ENCODE data around the gene SHC4.

Gene SHC4

GRCh38 chr15:48962662-48963523 lies 826 bp downstream of the SHC4 start:
- no peak for DNase-seq (ENCODE audit: low spot score)
- TF ChIP-seq, protein P1, sequence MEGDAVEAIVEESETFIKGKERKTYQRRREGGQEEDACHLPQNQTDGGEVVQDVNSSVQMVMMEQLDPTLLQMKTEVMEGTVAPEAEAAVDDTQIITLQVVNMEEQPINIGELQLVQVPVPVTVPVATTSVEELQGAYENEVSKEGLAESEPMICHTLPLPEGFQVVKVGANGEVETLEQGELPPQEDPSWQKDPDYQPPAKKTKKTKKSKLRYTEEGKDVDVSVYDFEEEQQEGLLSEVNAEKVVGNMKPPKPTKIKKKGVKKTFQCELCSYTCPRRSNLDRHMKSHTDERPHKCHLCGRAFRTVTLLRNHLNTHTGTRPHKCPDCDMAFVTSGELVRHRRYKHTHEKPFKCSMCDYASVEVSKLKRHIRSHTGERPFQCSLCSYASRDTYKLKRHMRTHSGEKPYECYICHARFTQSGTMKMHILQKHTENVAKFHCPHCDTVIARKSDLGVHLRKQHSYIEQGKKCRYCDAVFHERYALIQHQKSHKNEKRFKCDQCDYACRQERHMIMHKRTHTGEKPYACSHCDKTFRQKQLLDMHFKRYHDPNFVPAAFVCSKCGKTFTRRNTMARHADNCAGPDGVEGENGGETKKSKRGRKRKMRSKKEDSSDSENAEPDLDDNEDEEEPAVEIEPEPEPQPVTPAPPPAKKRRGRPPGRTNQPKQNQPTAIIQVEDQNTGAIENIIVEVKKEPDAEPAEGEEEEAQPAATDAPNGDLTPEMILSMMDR (IDR thresholded peaks at IDR 0.05; ENCODE audit: extremely low read depth, insufficient read depth, missing control alignments), result no peak
- in situ Hi-C loops (cut with MboI; ENCODE audit: low pct_unique_long_range_greater_than_20kb, low sequenced_read_pairs, unreplicated experiment), result no loop called here

GRCh38 chr15:48955967-48956366 lies 7.8 kb downstream of the SHC4 start:
- no peak for DNase-seq (ENCODE audit: low spot score)
- in situ Hi-C loops (cut with MboI; ENCODE audit: low pct_unique_long_range_greater_than_20kb, low sequenced_read_pairs, unreplicated experiment), result no loop called here
- TF ChIP-seq, protein P1 (IDR thresholded peaks at IDR 0.05; ENCODE audit: extremely low read depth, insufficient read depth, missing control alignments), result no peak

- in situ Hi-C loops (cut with MboI; ENCODE audit: low pct_unique_long_range_greater_than_20kb, low sequenced_read_pairs, unreplicated experiment), result no loop called here
- TF ChIP-seq, protein P1 (IDR thresholded peaks at IDR 0.05; ENCODE audit: extremely low read depth, insufficient read depth, missing control alignments), result no peak
- no peak for DNase-seq (ENCODE audit: low spot score)
Measured at GRCh38 chr15:48955370-48955769, 8.3 kb downstream of the SHC4 start.

GRCh38 chr15:48954538-48954937 lies 9.2 kb downstream of the SHC4 start:
- DNase-seq (ENCODE audit: low spot score), result no peak
- in situ Hi-C loops (cut with MboI; ENCODE audit: low pct_unique_long_range_greater_than_20kb, low sequenced_read_pairs, unreplicated experiment), result no loop called here
- TF ChIP-seq, protein P1 (IDR thresholded peaks at IDR 0.05; ENCODE audit: extremely low read depth, insufficient read depth, missing control alignments), result no peak

GRCh38 chr15:48946840-48947187 lies 16.9 kb downstream of the SHC4 start:
- no peak for DNase-seq (ENCODE audit: low spot score)
- in situ Hi-C loops (cut with MboI; ENCODE audit: low pct_unique_long_range_greater_than_20kb, low sequenced_read_pairs, unreplicated experiment), result no loop called here
- TF ChIP-seq, protein P1 (IDR thresholded peaks at IDR 0.05; ENCODE audit: extremely low read depth, insufficient read depth, missing control alignments), result no peak

- in situ Hi-C loops (cut with MboI; ENCODE audit: low pct_unique_long_range_greater_than_20kb, low sequenced_read_pairs, unreplicated experiment), result no loop called here
- TF ChIP-seq, protein P1 (IDR thresholded peaks at IDR 0.05; ENCODE audit: extremely low read depth, insufficient read depth, missing control alignments), result no peak
- no peak for DNase-seq (ENCODE audit: low spot score)
Measured at GRCh38 chr15:48946074-48946839, 17.5 kb downstream of the SHC4 start.

Data from GM13977 (cell line).